ENCODE measurements around the gene ST7. TPM values are rescaled to one million over a fixed set of nuclear protein-coding genes. Genes with fewer than 3 reads are reported as not detected.

ST7 gene
- total and polyA plus RNA-seq, 2 donors (not counting 3 experiments of a cell fraction or from before 2014, with no cell fraction given), result 18.6 to 24.9 TPM

DNA sequence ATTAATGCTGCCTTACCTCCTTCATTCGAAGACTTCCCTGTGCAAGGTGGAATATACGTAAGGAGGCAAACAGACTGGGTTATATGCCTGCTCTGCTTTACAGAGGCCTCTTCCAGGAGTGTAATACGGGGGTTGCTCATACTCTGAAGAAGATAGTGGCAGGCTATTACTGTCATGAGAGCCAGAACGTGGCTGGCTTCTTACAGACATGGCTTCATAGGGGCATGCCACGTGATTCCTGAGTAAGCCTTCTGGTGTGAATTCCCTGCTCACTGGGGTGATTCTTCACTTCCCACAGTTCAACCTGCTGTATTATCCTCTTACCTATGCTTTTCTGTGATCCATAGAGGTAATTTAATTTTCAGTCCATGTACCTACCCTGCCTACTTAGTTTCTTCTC, 141.8 kb downstream of the ST7 start:
- Histone ChIP-seq H3K9me3 (replicated peaks; ENCODE audit: control insufficient read depth, insufficient read depth, low read length) (no peaks in the 10 kb centered on the region), H3K9ac (replicated peaks; ENCODE audit: extremely low read depth, insufficient read depth, low read length) (no peak overlapping the region), H3K4me3 (replicated peaks in 1 of 3; ENCODE audit: insufficient read depth in 1 of 3, low read depth in 1 of 3, low read length in 3 of 3) (no peak overlapping the region), H3K27ac (ENCODE audit: insufficient read depth, low read depth, low read length) (no peak overlapping the region), H3K36me3 (ENCODE audit: control insufficient read depth in 2 of 2, extremely low read depth in 1 of 2, insufficient read depth in 2 of 2, low read length in 2 of 2) (no peaks in the 10 kb centered on the region), H3K4me2 (ENCODE audit: insufficient read depth, low read length) (no peak overlapping the region), H3K4me1 (ENCODE audit: control insufficient read depth, extremely low read depth, insufficient read depth, low read length) (peaks cover 4% of the 10 kb centered on the region), H3K9me1 (replicated peaks; ENCODE audit: control insufficient read depth, extremely low read depth, insufficient read depth, low read length) (no peaks in the 10 kb centered on the region), H2AFZ (ENCODE audit: low read depth, low read length) (no peak overlapping the region), H4K20me1 (replicated peaks; ENCODE audit: control insufficient read depth, extremely low read depth, insufficient read depth, low read length) (no peaks in the 10 kb centered on the region), H3K27me3 (ENCODE audit: control insufficient read depth in 2 of 2, insufficient read depth in 2 of 2, low read length in 2 of 2) (no peaks in the 10 kb centered on the region), H3K79me2 (ENCODE audit: control insufficient read depth, insufficient read depth, low read length) (no peaks in the 10 kb centered on the region)
- intact Hi-C loops (cut with micrococcal nuclease) (no loop called here), dilution Hi-C loops (cut with MboI; ENCODE audit: extremely low pct_ligation_motif_present, low sequenced_read_pairs) (no loop called here)
- TF ChIP-seq POLR2AphosphoS5 (IDR thresholded peaks at IDR 0.05; ENCODE audit: insufficient read depth, low read depth, low read length) (no peak), GATA2 (IDR thresholded peaks at IDR 0.05; ENCODE audit: insufficient read depth, insufficient read length, low read depth, low read length) (no peak), FOS (IDR thresholded peaks at IDR 0.05; ENCODE audit: borderline replicate concordance, insufficient read depth, low read length) (no peak), JUN (IDR thresholded peaks at IDR 0.05; ENCODE audit: borderline replicate concordance, insufficient read depth, insufficient read length, low read depth) (no peak), MYC (IDR thresholded peaks at IDR 0.05; ENCODE audit: low read depth, low read length) (no peak), EZH2 (IDR thresholded peaks at IDR 0.05; ENCODE audit: borderline replicate concordance, low read depth, low read length, severe bottlenecking) (no peak), POLR2A (IDR thresholded peaks at IDR 0.05; ENCODE audit: low read depth, low read length) (no peak), CTCF (IDR thresholded peaks at IDR 0.05; ENCODE audit: extremely low read depth in 1 of 2, insufficient read depth in 1 of 2, low read depth in 1 of 2, low read length in 2 of 2) (no peak)
- TF ChIP-seq, protein P1, sequence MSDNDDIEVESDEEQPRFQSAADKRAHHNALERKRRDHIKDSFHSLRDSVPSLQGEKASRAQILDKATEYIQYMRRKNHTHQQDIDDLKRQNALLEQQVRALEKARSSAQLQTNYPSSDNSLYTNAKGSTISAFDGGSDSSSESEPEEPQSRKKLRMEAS (IDR thresholded peaks at IDR 0.05; ENCODE audit: insufficient read depth, insufficient read length), result no peak
- no peak for FAIRE-seq
- ChIA-PET CTCF (no interaction called here), POLR2A (no interaction called here)
- no TSS peak for BruUV-seq (replicated peaks)
- no peak for DNase-seq (ENCODE audit: low read depth, low spot score)

Data from endothelial cell of umbilical vein (primary cell).